ENCODE results near the gene GTPBP4. TPM values are rescaled to one million over a fixed set of nuclear protein-coding genes. Genes with fewer than 3 reads are reported as not detected.

The GTPBP4 gene
- polyA plus RNA-seq, 1 donor from 2014 or later: 20.7 TPM

DNA sequence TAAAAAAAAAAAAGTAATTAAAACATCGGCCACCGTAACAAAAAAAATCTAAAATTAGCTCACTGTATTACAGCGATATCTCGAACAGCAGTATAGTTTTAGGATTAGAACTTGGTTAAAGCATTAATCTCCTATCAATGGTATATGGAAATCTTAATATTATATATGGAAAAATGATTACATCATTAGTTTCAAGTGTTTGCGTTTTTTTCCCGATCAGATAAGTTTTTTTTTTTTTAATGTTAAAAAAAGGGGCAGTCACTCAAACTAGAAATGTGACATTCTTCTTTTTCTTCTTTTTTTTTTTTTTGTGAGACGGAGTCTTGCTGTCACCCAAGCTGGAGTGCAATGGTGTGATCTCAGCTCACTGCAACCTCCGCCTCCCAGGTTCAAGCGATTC, 53.3 kb downstream of the GTPBP4 start:
- H3K9me3 Mint-ChIP-seq: no peaks in the 10 kb centered on the region
- no peaks in the 10 kb centered on the region for H3K27me3 Mint-ChIP-seq
- H3K4me1 Mint-ChIP-seq: peaks cover 27 to 37% (median 37%) of the 10 kb centered on the region in 3 donors
- peaks cover 5% of the 10 kb centered on the region for H3K36me3 Mint-ChIP-seq
- H3K27ac Mint-ChIP-seq: no peak overlapping the region
- H3K4me3 Mint-ChIP-seq: no peak overlapping the region

DNA sequence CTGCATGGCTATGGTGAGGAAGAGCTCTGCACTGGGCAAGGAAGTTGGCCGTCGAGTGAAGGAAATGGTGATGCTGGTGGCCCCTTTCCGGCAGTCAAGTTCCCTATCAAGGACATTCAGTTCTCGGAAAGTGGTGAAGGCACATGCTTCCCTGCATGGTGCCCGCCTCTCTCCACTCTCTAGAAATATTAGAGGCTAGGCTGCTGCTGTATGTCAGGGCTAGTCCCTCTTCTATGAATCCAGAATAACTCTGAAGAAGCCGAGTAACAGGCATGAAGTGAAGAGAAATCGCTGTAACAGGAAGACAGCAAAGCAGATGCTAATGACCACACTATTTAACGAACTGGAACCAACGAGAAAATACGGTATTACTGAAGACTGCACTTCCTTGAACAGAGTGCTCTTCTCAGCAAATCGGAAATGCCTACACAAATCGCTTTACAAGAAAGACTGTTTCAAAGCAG, 55.3 kb downstream of the GTPBP4 start:
- no peaks in the 10 kb centered on the region for H3K27me3 Mint-ChIP-seq
- no peaks in the 10 kb centered on the region for H3K9me3 Mint-ChIP-seq
- peak overlapping the region; percentile 84 to 95 (median 90) for H3K4me3 Mint-ChIP-seq
- peaks cover 33 to 42% (median 37%) of the 10 kb centered on the region in 3 donors for H3K4me1 Mint-ChIP-seq
- peaks cover 5% of the 10 kb centered on the region for H3K36me3 Mint-ChIP-seq
- peak overlapping the region; percentile 81 to 96 (median 93) for H3K27ac Mint-ChIP-seq

- Mint-ChIP-seq H3K4me1 (peaks cover 37 to 42% (median 38%) of the 10 kb centered on the region in 3 donors), H3K9me3 (no peaks in the 10 kb centered on the region)
These were observed 55.9 kb downstream of the GTPBP4 start for GRCh38 chr10:1044146-1044545.

GRCh38 chr10:1044964-1045363, 56.7 kb downstream of the GTPBP4 start:
- Mint-ChIP-seq H3K27me3 (no peaks in the 10 kb centered on the region), H3K9me3 (no peaks in the 10 kb centered on the region)

More at GRCh38 chr10:1044146-1044545, 55.9 kb downstream of the GTPBP4 start:
- Mint-ChIP-seq H3K36me3 (peaks cover 5% of the 10 kb centered on the region), H3K4me3 (peak overlapping the region; percentile 84 to 95 (median 90)), H3K27me3 (no peaks in the 10 kb centered on the region), H3K27ac (peak overlapping the region; percentile 81 to 96 (median 93))

GRCh38 chr10:1045415-1045814, 57.2 kb downstream of the GTPBP4 start:
- no peaks in the 10 kb centered on the region for H3K9me3 Mint-ChIP-seq
- H3K36me3 Mint-ChIP-seq: peaks cover 5% of the 10 kb centered on the region
- H3K4me1 Mint-ChIP-seq: peaks cover 39 to 45% (median 40%) of the 10 kb centered on the region in 3 donors
- H3K4me3 Mint-ChIP-seq: peak overlapping the region in 3 of 4 donors; percentile 28 to 89 (median 61)
- peak overlapping the region; percentile 81 to 96 (median 93) for H3K27ac Mint-ChIP-seq
- H3K27me3 Mint-ChIP-seq: no peaks in the 10 kb centered on the region

More at GRCh38 chr10:1044964-1045363, 56.7 kb downstream of the GTPBP4 start:
- Mint-ChIP-seq H3K4me3 (peak overlapping the region in 3 of 4 donors; percentile 28 to 89 (median 61)), H3K4me1 (peaks cover 37 to 44% (median 40%) of the 10 kb centered on the region in 3 donors), H3K36me3 (peaks cover 5% of the 10 kb centered on the region), H3K27ac (peak overlapping the region; percentile 81 to 96 (median 93))

DNA sequence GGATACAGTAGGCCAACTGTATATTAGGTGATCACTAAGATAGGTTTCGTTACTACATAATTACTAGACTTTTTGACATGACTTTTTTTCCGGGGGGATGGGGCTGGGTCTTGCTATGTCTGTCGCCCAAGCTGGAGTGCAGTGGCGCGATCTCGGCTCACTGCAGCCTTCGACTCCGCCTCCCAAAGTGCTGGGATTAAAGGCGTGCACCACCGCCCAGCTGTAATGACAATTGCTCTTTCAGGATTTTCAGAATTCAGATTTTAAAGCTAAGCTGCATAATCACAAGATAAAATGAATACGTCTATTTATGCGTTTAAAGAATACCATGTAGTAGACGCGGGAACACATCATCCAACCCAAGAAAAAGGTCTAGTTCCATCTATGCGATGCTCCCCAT, 59.7 kb downstream of the GTPBP4 start:
- Mint-ChIP-seq H3K27ac (peak overlapping the region; percentile 98 to 100 (median 99)), H3K36me3 (peaks cover 5% of the 10 kb centered on the region), H3K4me1 (peaks cover 51 to 56% (median 54%) of the 10 kb centered on the region in 3 donors), H3K9me3 (no peaks in the 10 kb centered on the region), H3K4me3 (peak overlapping the region; percentile 91 to 99 (median 97)), H3K27me3 (no peaks in the 10 kb centered on the region)

DNA sequence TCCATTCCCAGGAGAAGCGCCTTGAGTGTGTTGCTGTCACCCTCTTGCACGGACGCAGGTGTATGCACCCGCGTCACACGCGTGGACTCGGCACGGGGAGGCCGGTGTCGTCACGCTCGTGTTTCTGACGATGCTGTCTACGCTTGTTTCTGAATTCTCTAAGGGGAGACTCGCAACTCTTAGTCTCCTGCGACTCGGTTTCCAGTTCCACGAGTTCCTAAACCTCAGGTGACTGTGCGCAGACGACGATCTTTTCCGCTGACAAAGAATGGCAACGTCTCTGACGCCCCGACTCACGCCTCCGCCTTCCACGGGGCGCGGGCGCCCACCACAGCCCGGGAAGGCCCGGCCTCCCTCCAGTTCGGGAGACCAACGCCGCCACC, 60.1 kb downstream of the GTPBP4 start:
- H3K27me3 Mint-ChIP-seq: no peaks in the 10 kb centered on the region
- no peaks in the 10 kb centered on the region for H3K9me3 Mint-ChIP-seq
- H3K4me1 Mint-ChIP-seq: peaks cover 49 to 52% (median 50%) of the 10 kb centered on the region in 3 donors
- H3K4me3 Mint-ChIP-seq: peak overlapping the region; percentile 91 to 99 (median 97)
- H3K27ac Mint-ChIP-seq: peak overlapping the region; percentile 98 to 100 (median 99)
- H3K36me3 Mint-ChIP-seq: peaks cover 3% of the 10 kb centered on the region

GRCh38 chr10:1048732-1049424, 60.6 kb downstream of the GTPBP4 start, which contains the start of gene IDI1:
Gene IDI1, minus strand, starts transcription at chr10:1049119. Its CDS starts 116 bp downstream, at chr10:1049003.
- H3K9me3 Mint-ChIP-seq: no peaks in the 10 kb centered on the region
- no peaks in the 10 kb centered on the region for H3K36me3 Mint-ChIP-seq
- peaks cover 47 to 51% (median 48%) of the 10 kb centered on the region in 3 donors for H3K4me1 Mint-ChIP-seq
- peak within 1 kb of the TSS; percentile 91 to 99 (median 97) for H3K4me3 Mint-ChIP-seq
- H3K27ac Mint-ChIP-seq: peak within 1 kb of the TSS; percentile 98 to 100 (median 99)
- H3K27me3 Mint-ChIP-seq: no peaks in the 10 kb centered on the region

DNA sequence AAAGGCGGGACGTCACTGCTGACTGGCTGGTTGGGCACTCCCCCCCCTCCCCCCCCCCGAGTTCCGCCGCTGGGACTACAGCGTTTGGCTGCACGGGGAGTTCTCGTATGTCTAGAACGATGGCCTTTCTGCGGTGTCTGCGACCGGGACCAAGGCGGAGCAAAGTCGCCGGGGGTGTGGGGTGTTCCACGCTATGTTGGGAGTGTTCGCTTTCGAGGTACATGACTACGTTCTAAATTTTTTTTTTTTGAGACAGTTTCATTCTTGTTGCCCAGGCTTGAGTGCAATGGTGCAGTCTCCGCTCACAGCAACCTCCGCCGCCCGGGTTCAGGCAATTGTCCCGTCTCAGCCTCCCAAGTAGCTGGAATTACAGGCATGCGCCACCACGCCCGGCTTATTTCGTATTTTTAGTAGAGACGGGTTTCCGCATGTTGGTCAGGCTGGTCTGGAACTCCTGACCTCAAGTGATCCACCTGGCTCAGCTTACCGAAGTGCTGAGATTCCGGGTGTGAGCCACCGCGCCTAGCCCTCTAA, 61.3 kb downstream of the GTPBP4 start:
- Mint-ChIP-seq H3K4me1 (peaks cover 45 to 49% (median 48%) of the 10 kb centered on the region in 3 donors), H3K36me3 (no peaks in the 10 kb centered on the region)

GRCh38 chr10:1050145-1050544, 61.9 kb downstream of the GTPBP4 start:
- H3K27ac Mint-ChIP-seq: peak overlapping the region; percentile 98 to 100 (median 99)
- H3K4me3 Mint-ChIP-seq: peak overlapping the region; percentile 91 to 99 (median 97)
- H3K36me3 Mint-ChIP-seq: no peaks in the 10 kb centered on the region
- no peaks in the 10 kb centered on the region for H3K9me3 Mint-ChIP-seq
- peaks cover 42 to 50% (median 48%) of the 10 kb centered on the region in 3 donors for H3K4me1 Mint-ChIP-seq
- H3K27me3 Mint-ChIP-seq: no peaks in the 10 kb centered on the region

More for the DNA sequence above, 61.3 kb downstream of the GTPBP4 start:
- peak overlapping the region; percentile 91 to 99 (median 97) for H3K4me3 Mint-ChIP-seq
- H3K27me3 Mint-ChIP-seq: no peaks in the 10 kb centered on the region
- peak overlapping the region; percentile 98 to 100 (median 99) for H3K27ac Mint-ChIP-seq
- H3K9me3 Mint-ChIP-seq: no peaks in the 10 kb centered on the region

DNA sequence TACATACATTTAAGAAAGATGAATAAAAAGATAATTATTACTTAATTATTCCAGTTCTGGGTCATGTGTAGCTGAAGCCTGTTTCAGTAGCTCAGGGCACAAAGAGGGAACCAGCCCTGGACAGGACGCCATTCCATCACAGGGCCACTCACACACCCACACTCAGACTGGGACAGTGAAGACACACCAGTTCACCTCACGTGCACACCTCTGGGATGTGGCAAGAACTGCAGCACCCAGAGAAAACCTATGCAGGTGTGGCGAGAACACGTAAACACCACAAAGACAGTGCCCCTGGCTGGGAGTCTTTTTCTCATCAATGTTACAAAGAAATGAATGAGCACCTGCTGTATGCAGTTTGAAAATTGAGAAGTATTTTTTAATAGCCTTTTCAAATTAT, 62.3 kb downstream of the GTPBP4 start:
- peak overlapping the region; percentile 71 to 100 (median 98) for H3K27ac Mint-ChIP-seq
- no peaks in the 10 kb centered on the region for H3K9me3 Mint-ChIP-seq
- H3K36me3 Mint-ChIP-seq: no peaks in the 10 kb centered on the region
- no peaks in the 10 kb centered on the region for H3K27me3 Mint-ChIP-seq
- H3K4me1 Mint-ChIP-seq: peaks cover 38 to 51% (median 48%) of the 10 kb centered on the region in 3 donors
- peak overlapping the region; percentile 14 to 99 (median 67) for H3K4me3 Mint-ChIP-seq

DNA sequence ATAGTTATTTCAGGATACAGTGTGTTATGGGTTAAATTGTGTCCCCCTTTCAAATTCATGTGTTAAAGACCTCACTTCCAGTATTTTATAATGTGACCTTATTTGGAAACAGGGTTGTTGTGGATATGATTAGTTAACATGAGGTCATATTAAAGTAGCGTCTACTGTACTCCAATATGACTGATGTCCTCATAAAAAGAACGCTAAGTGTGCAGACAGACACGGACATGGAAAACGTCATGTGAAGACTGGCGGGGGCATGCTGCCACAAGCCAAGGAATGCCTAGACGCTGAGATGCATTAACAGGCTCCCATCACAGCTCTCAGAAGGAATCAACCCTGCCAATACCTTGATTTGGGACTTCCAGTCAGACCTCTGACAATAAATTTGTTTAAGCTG, 66.5 kb downstream of the GTPBP4 start:
- H3K9me3 Mint-ChIP-seq: no peaks in the 10 kb centered on the region
- peak overlapping the region in 3 of 4 donors; percentile 30 to 99 (median 84) for H3K4me3 Mint-ChIP-seq
- no peaks in the 10 kb centered on the region for H3K27me3 Mint-ChIP-seq
- peak overlapping the region in 2 of 3 donors; percentile 46 to 100 for H3K27ac Mint-ChIP-seq
- peaks cover 31 to 51% (median 51%) of the 10 kb centered on the region in 3 donors for H3K4me1 Mint-ChIP-seq
- H3K36me3 Mint-ChIP-seq: no peaks in the 10 kb centered on the region

GRCh38 chr10:1056326-1057105, 68.3 kb downstream of the GTPBP4 start, which contains the start of gene WDR37:
Gene WDR37, plus strand, starts transcription at chr10:1056385. Its CDS starts 15,771 bp downstream, at chr10:1072156.
- no peaks in the 10 kb centered on the region for H3K36me3 Mint-ChIP-seq
- H3K4me1 Mint-ChIP-seq: peaks cover 28 to 59% (median 46%) of the 10 kb centered on the region in 3 donors
- H3K27ac Mint-ChIP-seq: peak within 1 kb of the TSS; percentile 95 to 100 (median 96)
- no peaks in the 10 kb centered on the region for H3K27me3 Mint-ChIP-seq
- H3K9me3 Mint-ChIP-seq: no peaks in the 10 kb centered on the region
- peak within 1 kb of the TSS; percentile 95 to 99 (median 99) for H3K4me3 Mint-ChIP-seq

GRCh38 chr10:1057106-1057657, 68.9 kb downstream of the GTPBP4 start:
- H3K9me3 Mint-ChIP-seq: no peaks in the 10 kb centered on the region
- H3K27me3 Mint-ChIP-seq: no peaks in the 10 kb centered on the region
- peaks cover 2% of the 10 kb centered on the region for H3K36me3 Mint-ChIP-seq
- H3K27ac Mint-ChIP-seq: peak overlapping the region; percentile 90 to 100 (median 96)
- H3K4me1 Mint-ChIP-seq: peaks cover 29 to 60% (median 46%) of the 10 kb centered on the region in 3 donors
- H3K4me3 Mint-ChIP-seq: peak overlapping the region; percentile 95 to 99 (median 98)
